ENCODE results near the gene CNGB1. TPM values are rescaled to one million over a fixed set of nuclear protein-coding genes. Genes with fewer than 3 reads are reported as not detected.

Gene CNGB1
- total RNA-seq, 1 donor from 2014 or later = not detected

DNA sequence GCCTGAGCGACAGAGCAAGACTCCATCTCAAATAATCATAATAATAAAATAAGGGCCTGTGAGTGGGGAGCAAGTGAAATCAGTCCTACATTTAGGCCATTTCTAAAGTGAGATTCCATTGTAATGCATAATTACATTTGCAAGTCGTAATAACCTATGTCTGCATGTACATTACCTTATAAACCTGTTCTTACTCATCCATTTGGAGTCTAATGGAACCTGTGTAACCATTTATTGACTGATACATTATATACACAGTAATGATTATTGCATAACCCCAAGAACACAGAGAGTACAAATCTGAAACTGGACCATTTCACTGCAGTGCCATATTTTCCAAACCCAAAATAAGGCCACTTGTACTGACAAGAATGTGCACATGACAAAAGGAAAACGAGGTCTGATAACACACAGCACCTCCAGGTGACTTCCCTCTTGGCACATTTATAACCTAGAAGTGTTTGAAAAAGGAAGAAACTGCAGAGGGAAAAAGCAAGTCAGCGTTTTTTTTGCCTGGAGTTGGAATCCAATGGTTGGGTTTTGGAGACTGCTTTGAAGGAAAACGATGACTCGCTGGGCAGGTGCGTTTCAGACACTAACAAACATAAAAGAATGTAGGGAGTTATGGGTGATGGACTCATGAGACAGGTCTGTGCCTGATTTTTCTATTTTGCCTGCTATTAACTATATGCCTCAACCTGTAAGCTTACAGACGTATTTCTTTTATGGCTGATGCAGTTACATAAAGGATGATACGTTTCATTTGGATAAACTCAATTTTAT lies 105.0 kb downstream of the CNGB1 start:
- no peaks in the 10 kb centered on the region for H3K79me2 ChIP-seq (ENCODE audit: low read depth)
- no peak for TF ChIP-seq EZH2phosphoT487 (IDR thresholded peaks at IDR 0.05)
- TF ChIP-seq, protein P1, sequence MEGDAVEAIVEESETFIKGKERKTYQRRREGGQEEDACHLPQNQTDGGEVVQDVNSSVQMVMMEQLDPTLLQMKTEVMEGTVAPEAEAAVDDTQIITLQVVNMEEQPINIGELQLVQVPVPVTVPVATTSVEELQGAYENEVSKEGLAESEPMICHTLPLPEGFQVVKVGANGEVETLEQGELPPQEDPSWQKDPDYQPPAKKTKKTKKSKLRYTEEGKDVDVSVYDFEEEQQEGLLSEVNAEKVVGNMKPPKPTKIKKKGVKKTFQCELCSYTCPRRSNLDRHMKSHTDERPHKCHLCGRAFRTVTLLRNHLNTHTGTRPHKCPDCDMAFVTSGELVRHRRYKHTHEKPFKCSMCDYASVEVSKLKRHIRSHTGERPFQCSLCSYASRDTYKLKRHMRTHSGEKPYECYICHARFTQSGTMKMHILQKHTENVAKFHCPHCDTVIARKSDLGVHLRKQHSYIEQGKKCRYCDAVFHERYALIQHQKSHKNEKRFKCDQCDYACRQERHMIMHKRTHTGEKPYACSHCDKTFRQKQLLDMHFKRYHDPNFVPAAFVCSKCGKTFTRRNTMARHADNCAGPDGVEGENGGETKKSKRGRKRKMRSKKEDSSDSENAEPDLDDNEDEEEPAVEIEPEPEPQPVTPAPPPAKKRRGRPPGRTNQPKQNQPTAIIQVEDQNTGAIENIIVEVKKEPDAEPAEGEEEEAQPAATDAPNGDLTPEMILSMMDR (IDR thresholded peaks at IDR 0.05) = no peak
- TF ChIP-seq EZH2 (IDR thresholded peaks at IDR 0.05) = no peak
- no peak overlapping the region for H3K9ac ChIP-seq
- no peaks in the 10 kb centered on the region for H3K9me3 ChIP-seq (ENCODE audit: low read depth)
- no peak for DNase-seq (ENCODE audit: low spot score)
- H3F3A ChIP-seq (ENCODE audit: low read depth) = peaks cover 10% of the 10 kb centered on the region
- no peaks in the 10 kb centered on the region for H3K36me3 Mint-ChIP-seq
- no peak overlapping the region for H3K27ac Mint-ChIP-seq
- H3K27me3 ChIP-seq = no peaks in the 10 kb centered on the region
- H3K4me3 Mint-ChIP-seq = no peak overlapping the region
- no peak overlapping the region for H3K4me3 ChIP-seq
- no peak overlapping the region for H2AFZ ChIP-seq (replicated peaks)
- peaks cover 7% of the 10 kb centered on the region for H3K27me3 Mint-ChIP-seq (ENCODE audit: insufficient read depth, low read depth)
- H3K4me1 ChIP-seq = peaks cover 16% of the 10 kb centered on the region
- no peaks in the 10 kb centered on the region for H4K20me1 ChIP-seq (ENCODE audit: low read depth)
- H3K4me1 Mint-ChIP-seq = peaks cover 15% of the 10 kb centered on the region
- H3K27ac ChIP-seq = no peak overlapping the region
- no peaks in the 10 kb centered on the region for H3K9me3 Mint-ChIP-seq
- H3K4me2 ChIP-seq = no peak overlapping the region
- no peaks in the 10 kb centered on the region for H3K36me3 ChIP-seq

DNA sequence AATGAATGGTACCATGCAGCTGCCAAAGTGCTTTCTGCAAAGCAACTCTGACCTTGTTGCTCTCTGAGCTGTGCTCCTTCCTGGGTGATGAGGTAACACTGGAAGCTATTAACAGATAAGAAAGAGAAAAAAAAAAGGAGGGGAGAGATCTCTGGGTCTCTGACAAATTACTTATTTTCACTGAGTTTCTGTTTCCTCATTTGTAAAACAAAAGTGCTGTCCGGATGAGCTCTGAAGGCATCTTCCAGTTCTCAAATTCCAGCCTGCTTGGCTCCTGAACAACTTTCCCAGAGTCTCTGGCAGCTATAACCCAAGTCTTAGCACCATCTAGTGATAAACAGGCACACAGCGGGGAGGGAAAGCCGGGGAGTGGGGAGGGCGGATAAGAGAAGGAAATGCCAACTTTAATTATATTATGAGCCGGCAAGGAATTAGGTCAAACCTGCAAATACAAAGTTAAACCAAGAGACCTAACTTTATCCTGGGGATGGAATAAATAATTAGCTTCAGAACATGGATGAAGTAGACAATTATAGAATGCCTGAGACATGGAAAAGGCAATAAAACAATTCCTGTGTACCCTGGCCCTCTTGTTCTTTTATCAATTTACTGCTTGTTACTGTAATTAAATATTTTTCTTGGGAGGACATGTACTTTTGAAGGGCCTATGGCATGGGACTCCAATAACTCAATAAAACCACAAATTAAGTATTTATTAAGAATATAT lies 107.3 kb downstream of the CNGB1 start:
- H3K4me1 ChIP-seq = peaks cover 28% of the 10 kb centered on the region
- no peaks in the 10 kb centered on the region for H3K9me3 Mint-ChIP-seq
- H3K79me2 ChIP-seq (ENCODE audit: low read depth) = no peaks in the 10 kb centered on the region
- no peak overlapping the region for H3K27ac ChIP-seq
- H3K27me3 Mint-ChIP-seq (ENCODE audit: insufficient read depth, low read depth) = peaks cover 11% of the 10 kb centered on the region
- DNase-seq (ENCODE audit: low spot score) = peak; percentile 70
- H3K9me3 ChIP-seq (ENCODE audit: low read depth) = no peaks in the 10 kb centered on the region
- no peaks in the 10 kb centered on the region for H3K27me3 ChIP-seq
- peak overlapping the region; percentile 16 for H3K4me3 Mint-ChIP-seq
- H2AFZ ChIP-seq (replicated peaks) = no peak overlapping the region
- TF ChIP-seq, protein P1 (IDR thresholded peaks at IDR 0.05) = peak; percentile 48
- no peak for TF ChIP-seq EZH2 (IDR thresholded peaks at IDR 0.05)
- TF ChIP-seq EZH2phosphoT487 (IDR thresholded peaks at IDR 0.05) = no peak
- H3K27ac Mint-ChIP-seq = no peak overlapping the region
- H3K4me2 ChIP-seq = peak overlapping the region; percentile 29
- no peaks in the 10 kb centered on the region for H3K36me3 Mint-ChIP-seq
- H3K4me3 ChIP-seq = no peak overlapping the region
- no peaks in the 10 kb centered on the region for H3K36me3 ChIP-seq
- H4K20me1 ChIP-seq (ENCODE audit: low read depth) = no peaks in the 10 kb centered on the region
- H3F3A ChIP-seq (ENCODE audit: low read depth) = peaks cover 22% of the 10 kb centered on the region
- no peak overlapping the region for H3K9ac ChIP-seq
- H3K4me1 Mint-ChIP-seq = peaks cover 25% of the 10 kb centered on the region

DNA sequence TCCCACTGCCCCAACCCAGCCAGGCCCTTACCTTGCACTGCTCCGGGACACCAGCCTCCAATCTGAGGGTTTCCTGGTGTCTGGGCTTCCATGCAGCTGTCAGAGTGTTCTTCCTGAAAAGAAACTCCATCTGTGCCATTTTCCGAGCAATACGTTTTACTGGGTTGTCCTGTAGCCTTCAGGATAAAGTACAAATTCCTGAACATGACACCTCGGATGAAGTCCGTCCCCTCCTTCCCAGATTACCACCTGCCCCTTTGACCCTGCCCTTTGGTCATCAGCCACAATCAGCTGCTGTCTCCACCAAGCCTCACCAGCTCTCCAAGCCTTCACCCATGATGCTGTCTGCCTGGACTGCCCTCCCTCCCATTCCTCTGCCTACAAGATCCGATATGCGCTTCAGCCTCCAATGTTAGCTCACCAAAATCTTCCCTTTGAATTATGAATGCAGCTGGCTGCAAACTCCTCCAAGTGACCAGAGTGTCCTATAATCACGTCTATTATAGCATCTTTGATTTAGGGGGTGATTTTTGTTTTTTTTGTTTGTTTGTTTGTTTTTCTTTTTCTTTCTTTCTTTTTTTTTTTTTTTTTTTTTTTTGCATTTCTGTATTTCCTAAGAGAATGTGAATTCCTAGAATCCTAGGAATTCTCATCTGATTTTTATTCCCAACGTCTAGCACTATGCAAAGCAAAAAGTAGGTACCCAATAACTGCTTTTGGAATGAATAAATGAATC lies 108.1 kb downstream of the CNGB1 start:
- Mint-ChIP-seq H3K4me3 (no peak overlapping the region), H3K4me1 (peaks cover 25% of the 10 kb centered on the region), H3K27ac (no peak overlapping the region), H3K9me3 (no peaks in the 10 kb centered on the region), H3K36me3 (no peaks in the 10 kb centered on the region), H3K27me3 (ENCODE audit: insufficient read depth, low read depth) (peaks cover 11% of the 10 kb centered on the region)
- no peaks in the 10 kb centered on the region for H3K27me3 ChIP-seq
- peaks cover 22% of the 10 kb centered on the region for H3F3A ChIP-seq (ENCODE audit: low read depth)
- TF ChIP-seq, protein P1 (IDR thresholded peaks at IDR 0.05) = no peak
- no peak for TF ChIP-seq EZH2 (IDR thresholded peaks at IDR 0.05)
- TF ChIP-seq EZH2phosphoT487 (IDR thresholded peaks at IDR 0.05) = no peak
- no peak overlapping the region for H3K4me3 ChIP-seq
- H3K9ac ChIP-seq = no peak overlapping the region
- DNase-seq (ENCODE audit: low spot score) = peak; percentile 17
- no peaks in the 10 kb centered on the region for H3K36me3 ChIP-seq
- no peak overlapping the region for H3K27ac ChIP-seq
- H3K9me3 ChIP-seq (ENCODE audit: low read depth) = no peaks in the 10 kb centered on the region
- peak overlapping the region; percentile 29 for H3K4me2 ChIP-seq
- H4K20me1 ChIP-seq (ENCODE audit: low read depth) = no peaks in the 10 kb centered on the region
- peaks cover 29% of the 10 kb centered on the region for H3K4me1 ChIP-seq
- H3K79me2 ChIP-seq (ENCODE audit: low read depth) = no peaks in the 10 kb centered on the region
- H2AFZ ChIP-seq (replicated peaks) = no peak overlapping the region
